HG03066 (cell line): Measurements from ENCODE around the gene PPP2R2D.
"Not testable (repeated sequence)": the region's sequence is repeated elsewhere in the genome, so short reads cannot be mapped to it uniquely, and the experiment has no call there.

Experiments
- ATAC-seq: cut with Tn5 transposase; IDR thresholded peaks from one replicate; pipeline ENCODE4 v1.9.1; 2021; ENCODE audit warnings: low read depth; ENCODE audit not compliant: unreplicated experiment

Gene PPP2R2D

GRCh38 chr10:131972474-131973071 lies 71.8 kb downstream of the PPP2R2D start:
- no peak for ATAC-seq

- no peak for ATAC-seq
Observed at GRCh38 chr10:131973160-131973951, 72.5 kb downstream of the PPP2R2D start.

DNA sequence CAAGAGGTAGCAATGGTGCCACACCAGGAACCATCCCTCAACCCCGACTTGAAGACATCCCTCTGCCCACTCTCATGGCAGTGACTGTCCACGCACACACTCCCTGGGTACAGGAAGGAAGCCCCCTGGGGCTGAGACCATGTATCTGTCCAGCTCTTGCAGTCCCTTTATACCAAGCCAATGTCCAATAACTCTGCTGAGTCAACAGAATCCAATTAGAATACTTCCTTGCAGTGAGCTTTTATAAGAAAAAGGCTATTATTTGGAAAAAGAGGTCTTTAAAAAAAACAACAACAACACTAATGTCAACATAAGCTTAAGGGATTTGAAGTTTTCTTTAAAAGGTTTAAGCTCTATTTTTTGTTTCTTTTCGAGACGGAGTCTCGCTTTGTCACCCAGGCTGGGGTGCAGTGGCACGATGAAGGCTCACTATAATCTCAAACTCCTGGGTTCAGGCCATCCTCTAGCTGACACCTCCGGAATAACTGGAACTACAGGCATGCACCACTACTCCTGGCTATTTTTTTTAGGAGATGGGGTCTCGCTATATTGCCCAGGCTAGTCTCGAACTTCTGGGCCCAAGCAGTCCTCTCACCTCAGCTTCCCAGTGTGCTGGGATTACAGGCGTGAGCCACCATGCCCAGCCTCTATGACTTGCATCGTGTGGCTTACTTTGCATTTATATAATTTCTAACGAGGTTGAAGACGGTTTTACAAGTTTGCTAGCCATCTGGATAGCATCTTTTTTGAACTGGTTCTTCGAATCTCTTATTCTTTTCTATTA lies 73.4 kb downstream of the PPP2R2D start:
- ATAC-seq = no peak

- ATAC-seq = no peak
Observed at GRCh38 chr10:131975003-131975402, 74.2 kb downstream of the PPP2R2D start.

DNA sequence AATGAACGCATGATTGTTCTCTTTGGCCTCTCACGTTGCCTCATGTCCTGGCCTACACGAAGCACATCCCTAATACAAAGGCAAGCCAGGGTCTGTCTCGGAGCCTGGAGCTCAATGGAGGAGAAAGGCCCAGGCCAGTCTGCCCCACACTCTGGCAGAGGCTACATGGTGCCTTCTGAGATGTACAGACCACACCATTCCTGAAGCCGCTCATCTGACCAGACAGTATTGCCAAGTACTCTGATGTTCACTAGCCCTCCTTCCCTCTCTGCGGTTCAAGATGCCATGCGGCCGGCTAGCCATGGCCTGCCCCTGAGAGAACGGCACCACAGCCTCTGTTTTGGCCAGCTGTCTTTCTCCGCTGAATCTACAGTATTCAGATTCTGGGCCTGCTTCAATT lies 75.0 kb downstream of the PPP2R2D start:
- ATAC-seq = no peak

GRCh38 chr10:131977323-131978096 lies 76.7 kb downstream of the PPP2R2D start:
- ATAC-seq = no peak

GRCh38 chr10:131978366-131978765 lies 77.6 kb downstream of the PPP2R2D start:
- ATAC-seq = no peak

DNA sequence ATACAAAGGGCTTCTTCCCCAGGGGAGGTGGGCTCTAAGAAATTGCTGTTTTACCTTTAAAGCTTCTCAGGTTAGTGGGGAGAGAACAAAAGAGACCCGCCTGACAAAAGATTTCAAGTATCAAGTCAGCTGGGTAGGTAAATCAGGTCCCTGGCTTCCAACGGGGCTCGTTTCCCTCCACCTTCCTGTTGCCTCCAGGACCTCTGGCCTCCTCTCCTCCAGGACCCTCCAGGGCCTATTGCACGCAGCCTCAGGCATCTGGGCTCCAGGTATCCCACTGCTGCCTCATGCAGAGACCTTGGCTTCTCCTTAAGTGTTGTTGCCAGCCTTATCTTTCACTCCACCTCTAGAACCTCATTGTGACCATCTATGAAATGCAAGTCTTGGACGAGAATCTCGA lies 78.0 kb downstream of the PPP2R2D start:
- no peak for ATAC-seq

GRCh38 chr10:131979336-131979735 lies 78.5 kb downstream of the PPP2R2D start:
- ATAC-seq = no peak

- no peak for ATAC-seq
Observed at GRCh38 chr10:131979821-131980270, 79.0 kb downstream of the PPP2R2D start.

DNA sequence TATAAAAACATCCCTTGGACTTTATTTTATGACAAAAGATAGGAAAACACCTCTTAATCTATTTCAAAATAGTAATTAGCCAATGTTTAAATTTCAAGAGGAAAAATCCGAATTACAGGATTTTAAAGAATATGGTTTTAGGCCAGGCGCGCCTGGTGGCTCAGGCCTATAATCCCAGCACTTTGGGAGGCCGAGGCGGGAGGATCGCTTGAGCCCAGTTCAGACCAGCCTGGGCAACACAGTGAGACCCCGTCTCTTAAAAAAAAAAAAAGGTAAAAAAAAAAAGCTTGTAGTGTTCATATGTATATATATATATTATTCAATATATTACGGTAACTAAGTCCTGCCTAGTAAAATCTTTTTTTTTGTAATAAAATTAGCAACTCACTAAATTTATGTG lies 79.5 kb downstream of the PPP2R2D start:
- no peak for ATAC-seq

DNA sequence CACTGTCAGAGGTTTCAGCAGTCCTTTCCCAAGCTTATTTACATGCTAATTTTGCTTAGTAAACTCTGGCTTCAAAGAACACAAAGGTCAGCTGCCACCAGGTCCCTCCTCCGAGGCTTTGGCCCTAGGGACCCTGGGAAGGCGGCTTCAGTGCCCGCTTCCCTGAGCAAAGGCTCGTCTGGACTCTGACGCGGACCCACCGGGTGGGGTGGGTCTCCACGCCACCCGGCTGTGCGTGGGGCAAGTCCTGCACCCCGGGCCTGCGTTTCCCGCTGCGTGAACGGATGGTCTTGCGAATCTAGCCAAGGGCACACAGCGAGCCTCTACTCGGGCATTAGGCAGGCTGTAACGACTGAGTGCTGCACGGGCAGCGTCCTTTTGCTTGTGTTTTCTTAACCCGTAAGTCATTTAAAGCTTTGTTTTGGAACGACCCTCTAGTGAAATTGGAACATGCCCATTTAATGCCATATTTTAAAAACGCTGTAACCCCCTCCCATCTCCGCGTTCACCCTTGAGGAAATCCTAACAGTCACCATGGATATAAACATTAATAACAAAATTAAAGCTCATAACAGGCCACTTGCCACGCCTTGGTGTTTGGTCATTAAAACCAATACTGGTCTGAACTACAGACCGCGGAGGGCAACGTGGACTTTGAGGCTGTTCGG lies 80.1 kb downstream of the PPP2R2D start:
- ATAC-seq = no peak

- ATAC-seq = peak; percentile 80
Observed at GRCh38 chr10:131981429-131982184, 80.8 kb downstream of the PPP2R2D start, which contains the start of gene BNIP3. TSS of gene BNIP3 (minus strand) at chr10:131981923. CDS start at chr10:131981806, 117 bp downstream.

- ATAC-seq = peak; percentile 16
Observed at GRCh38 chr10:131982185-131982756, 81.5 kb downstream of the PPP2R2D start.

DNA sequence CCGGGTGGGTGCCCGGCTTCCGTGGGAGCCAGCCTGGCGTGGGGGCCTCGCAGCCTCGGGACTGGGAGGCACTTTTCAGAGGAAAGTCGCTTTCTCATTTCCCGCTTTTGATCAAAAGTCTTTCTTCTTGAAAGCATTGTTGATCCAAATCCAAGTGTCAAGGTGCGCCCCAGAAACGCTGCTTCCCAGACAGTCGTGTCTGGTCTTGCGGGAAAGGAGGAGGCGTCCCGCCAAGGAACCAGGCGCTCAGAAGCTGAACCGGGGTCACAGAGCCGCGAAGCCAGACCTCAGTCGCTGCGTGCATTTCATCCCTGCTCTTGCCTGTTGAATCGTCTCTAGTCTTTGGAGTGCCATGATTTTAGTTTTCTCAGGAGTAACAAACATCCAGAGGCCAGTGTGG lies 82.0 kb downstream of the PPP2R2D start:
- no peak for ATAC-seq

DNA sequence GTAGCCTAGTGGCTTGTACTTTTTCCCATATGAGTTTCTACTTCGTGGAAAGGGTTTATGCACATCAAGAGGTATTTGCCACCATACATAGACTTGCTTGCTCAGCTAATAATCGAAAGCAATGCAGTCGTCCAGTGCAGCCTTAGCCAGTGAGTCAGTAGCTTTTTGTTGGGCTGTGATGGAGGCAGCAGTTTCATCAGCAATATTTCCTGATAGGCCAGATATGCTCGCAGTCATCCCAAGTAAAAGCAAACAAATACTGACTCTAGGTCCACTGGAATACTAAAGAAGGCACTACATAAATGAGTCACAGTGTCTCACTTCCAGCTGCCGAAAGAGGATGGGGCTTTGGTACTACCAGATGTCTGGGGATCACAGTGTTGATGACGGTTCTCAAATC lies 83.0 kb downstream of the PPP2R2D start:
- no peak for ATAC-seq

DNA sequence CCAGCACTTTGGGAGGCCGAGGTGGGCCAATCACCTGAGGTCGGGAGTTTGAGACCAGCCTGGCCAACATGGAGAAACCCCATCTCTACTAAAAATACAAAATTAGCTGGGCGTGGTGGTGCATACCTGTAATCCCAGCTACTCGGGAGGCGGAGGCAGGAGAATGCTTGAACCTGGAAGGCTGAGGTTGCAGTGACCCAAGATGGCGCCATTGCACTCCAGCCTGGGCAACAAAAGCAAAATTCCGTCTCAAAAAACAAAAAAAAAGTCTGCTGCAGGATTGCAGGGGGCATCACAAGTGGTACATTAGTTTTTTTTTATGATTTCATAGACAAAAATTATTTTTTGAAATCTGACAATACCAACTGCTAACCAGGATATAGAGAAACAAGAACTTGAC lies 86.0 kb downstream of the PPP2R2D start:
- ATAC-seq = not testable (repeated sequence)

- not testable (repeated sequence) for ATAC-seq
Observed at GRCh38 chr10:131987301-131987700, 86.5 kb downstream of the PPP2R2D start.

DNA sequence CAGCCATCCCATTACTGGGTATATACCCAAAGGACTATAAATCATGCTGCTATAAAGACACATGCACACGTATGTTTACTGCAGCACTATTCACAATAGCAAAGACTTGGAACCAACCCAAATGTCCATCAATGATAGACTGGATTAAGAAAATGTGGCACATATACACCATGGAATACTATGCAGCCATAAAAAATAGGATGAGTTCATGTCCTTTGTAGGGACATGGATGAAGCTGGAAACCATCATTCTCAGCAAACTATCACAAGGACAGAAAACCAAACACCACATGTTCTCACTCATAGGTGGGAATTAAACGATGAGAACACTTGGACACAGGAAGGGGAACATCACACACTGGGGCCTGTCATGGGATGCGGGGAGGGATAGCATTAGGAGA lies 87.0 kb downstream of the PPP2R2D start:
- not testable (repeated sequence) for ATAC-seq
